Endothelial cell of umbilical vein (primary cell): ENCODE data around the gene CCDC126. TPM values are rescaled to one million over a fixed set of nuclear protein-coding genes. Genes with fewer than 3 reads are reported as not detected.

Experiments
- BruUV-seq: library from RNA; stranded (reverse); fragments of 400-500 nt; replicated peaks from 2 replicates; lab custom pipeline; 2021; lab: Mats Ljungman, UMichigan
- CTCF ChIA-PET: fragments of 300-600, 350-600 bp; sonication (Branson Sonifier 250); formaldehyde crosslinking; loops from one replicate; lab custom pipeline; 2021; ENCODE audit warnings: antibody characterized with exemption, inconsistent platforms; lab: Charles Lee
- POLR2A ChIA-PET: fragments of 300-600, 350-600 bp; sonication (Branson Sonifier 250); formaldehyde crosslinking; loops from one replicate; lab custom pipeline; 2021; ENCODE audit warnings: antibody characterized with exemption, inconsistent platforms; lab: Charles Lee
- DNase-seq: peaks from one replicate; pipeline ENCODE4 v3.0.0-alpha.2; 2011; ENCODE audit warnings: low read depth, low spot score
- FAIRE-seq: peaks from 2 replicates; lab custom pipeline; 2011; peaks lifted over from hg19 to GRCh38; lab: Jason Lieb, UNC
- H2AFZ ChIP-seq: 2 replicates; pipeline ENCODE4 v1.6.0; 2012; ENCODE audit warnings: low read depth, low read length, control low read depth, inconsistent platforms
- H3K27ac ChIP-seq: 2 replicates; pipeline ENCODE4 v1.5.1; 2011; ENCODE audit warnings: low read depth, mild to moderate bottlenecking, control low read depth, low read length, moderate library complexity; ENCODE audit not compliant: insufficient read depth
- H3K27me3 ChIP-seq, 2 experiments: 2 replicates each; pipeline versions ENCODE4 v1.6.0 to v1.6.1; 2011; ENCODE audit warnings: low read length in 2 of 2, mixed read lengths in 1 of 2; ENCODE audit not compliant: control insufficient read depth in 2 of 2, insufficient read depth in 2 of 2
- H3K36me3 ChIP-seq, 2 experiments: 2 replicates in 1 of 2; 3 replicates in 1 of 2; pipeline ENCODE4 v1.5.1; 2011; ENCODE audit warnings: low read length in 2 of 2, mild to moderate bottlenecking in 1 of 2, moderate library complexity in 1 of 2; ENCODE audit not compliant: control insufficient read depth in 2 of 2, insufficient read depth in 2 of 2; ENCODE audit errors: extremely low read depth in 1 of 2
- H3K4me1 ChIP-seq: 3 replicates; pipeline ENCODE4 v1.5.1; 2011; ENCODE audit warnings: mild to moderate bottlenecking, low read length; ENCODE audit not compliant: control insufficient read depth, insufficient read depth; ENCODE audit errors: extremely low read depth
- H3K4me2 ChIP-seq: 2 replicates; pipeline ENCODE4 v1.6.1; 2011; ENCODE audit warnings: low read length, control low read depth, mixed read lengths; ENCODE audit not compliant: insufficient read depth
- H3K4me3 ChIP-seq, 3 experiments: fragments of 200-600 bp in 1 of 3; sonication (generic), shearing (Covaris generic) in 1 of 3; replicated peaks in 1 of 3; 2 replicates each; pipeline ENCODE4 v1.5.1; 2011 to 2016; ENCODE audit warnings: control low read depth in 3 of 3, low read length in 3 of 3, mild to moderate bottlenecking in 2 of 3, inconsistent platforms in 1 of 3, low read depth in 1 of 3, moderate library complexity in 1 of 3; ENCODE audit not compliant: insufficient read depth in 1 of 3
- H3K79me2 ChIP-seq: 2 replicates; pipeline ENCODE4 v1.6.0; 2012; ENCODE audit warnings: low read length, inconsistent platforms; ENCODE audit not compliant: control insufficient read depth, insufficient read depth
- H3K9ac ChIP-seq: replicated peaks from 2 replicates; pipeline ENCODE3; 2011; ENCODE audit warnings: low read length, control low read depth; ENCODE audit not compliant: insufficient read depth; ENCODE audit errors: extremely low read depth
- H3K9me1 ChIP-seq: replicated peaks from 3 replicates; pipeline ENCODE4 v1.6.0; 2011; ENCODE audit warnings: mild to moderate bottlenecking, low read length; ENCODE audit not compliant: control insufficient read depth, insufficient read depth; ENCODE audit errors: extremely low read depth
- H3K9me3 ChIP-seq: replicated peaks from 2 replicates; pipeline ENCODE4 v1.5.1; 2012; ENCODE audit warnings: low read length, inconsistent platforms; ENCODE audit not compliant: control insufficient read depth, insufficient read depth
- H4K20me1 ChIP-seq: replicated peaks from 2 replicates; pipeline ENCODE3; 2011; ENCODE audit warnings: mild to moderate bottlenecking, low read length; ENCODE audit not compliant: control insufficient read depth, insufficient read depth; ENCODE audit errors: extremely low read depth
- CTCF ChIP-seq, 2 donors: IDR thresholded peaks; 1 replicate in 1 of 2; 2 replicates in 1 of 2; pipeline ENCODE4 v1.5.1; 2011; ENCODE audit warnings: low read length in 2 of 2, mild to moderate bottlenecking in 2 of 2, moderate library complexity in 2 of 2, control low read depth in 1 of 2, inconsistent platforms in 1 of 2, low read depth in 1 of 2; ENCODE audit not compliant: insufficient read depth in 1 of 2; ENCODE audit errors: extremely low read depth in 1 of 2
- EZH2 ChIP-seq: IDR thresholded peaks from 2 replicates; pipeline ENCODE4 v1.6.1; 2012; ENCODE audit warnings: borderline replicate concordance, low read depth, mild to moderate bottlenecking, moderate library complexity, low read length, inconsistent platforms; ENCODE audit not compliant: severe bottlenecking
- GATA2 ChIP-seq: IDR thresholded peaks from 2 replicates; pipeline ENCODE4 v1.7.0; 2011; ENCODE audit warnings: low read depth, mild to moderate bottlenecking, moderate library complexity, mixed read lengths, low read length; ENCODE audit not compliant: insufficient read length, insufficient read depth
- JUN ChIP-seq: IDR thresholded peaks from 2 replicates; pipeline ENCODE4 v1.6.1; 2011; ENCODE audit warnings: borderline replicate concordance, low read depth; ENCODE audit not compliant: insufficient read length, insufficient read depth
- MAX ChIP-seq: IDR thresholded peaks from 2 replicates; pipeline ENCODE4 v1.6.1; 2011; ENCODE audit not compliant: insufficient read depth, insufficient read length
- POLR2AphosphoS5 ChIP-seq: IDR thresholded peaks from 2 replicates; pipeline ENCODE4 v1.6.1; 2012; ENCODE audit warnings: low read depth, mild to moderate bottlenecking, control low read depth, low read length, moderate library complexity; ENCODE audit not compliant: insufficient read depth
- dilution Hi-C: fragments of 300-500 bp; cut with MboI; formaldehyde crosslinking; loops from one replicate; pipeline ENCODE4 v1.15.0; 2019; ENCODE audit warnings: low sequenced_read_pairs; ENCODE audit not compliant: extremely low pct_ligation_motif_present
- intact Hi-C: fragments of 100-400 bp; cut with micrococcal nuclease; formaldehyde crosslinking; loops from one replicate; pipeline ENCODE4 v1.10.0; 2022
- polyA plus RNA-seq, 4 experiments: library from polyadenylated mRNA; depleted of rRNA in 3 of 4; stranded (reverse) in 3 of 4; unstranded in 1 of 4; fragments of >200 nt; gene quantifications; 2 replicates each; pipeline versions ENCODE4 v1.2.1 to v1.2.3, GENCODE V29; 2011 to 2012; ENCODE audit warnings: missing spikeins in 1 of 4
- total RNA-seq: library from RNA; stranded (reverse); gene quantifications from 2 replicates; pipeline ENCODE4 v1.2.3, GENCODE V29; 2021

Gene CCDC126
- total and polyA plus RNA-seq, 2 donors (not counting 3 experiments of a cell fraction or from before 2014, with no cell fraction given): 4.9 to 8.6 TPM

- peaks cover under 1% of the 10 kb centered on the region for H3K4me1 ChIP-seq
- no peak overlapping the region for H2AFZ ChIP-seq
- H3K9ac ChIP-seq: no peak overlapping the region
- no peak for FAIRE-seq
- intact Hi-C loops: no loop called here
- no peaks in the 10 kb centered on the region for H3K79me2 ChIP-seq
- dilution Hi-C loops: no loop called here
- no peaks in the 10 kb centered on the region for H3K27me3 ChIP-seq
- POLR2A ChIA-PET: no interaction called here
- H3K9me3 ChIP-seq: no peaks in the 10 kb centered on the region
- CTCF ChIA-PET: no interaction called here
- TF ChIP-seq EZH2: no peak
- TF ChIP-seq POLR2AphosphoS5: no peak
- no peak for TF ChIP-seq GATA2
- TF ChIP-seq CTCF (IDR thresholded peaks at IDR 0.05; ENCODE audit: extremely low read depth in 1 of 2, insufficient read depth in 1 of 2, low read depth in 1 of 2, low read length in 2 of 2): no peak
- no peak for TF ChIP-seq MAX
- no peak for TF ChIP-seq JUN
- no peak overlapping the region for H3K4me2 ChIP-seq
- no peaks in the 10 kb centered on the region for H4K20me1 ChIP-seq
- no peaks in the 10 kb centered on the region for H3K9me1 ChIP-seq
- BruUV-seq: no TSS peak
- no peak overlapping the region for H3K27ac ChIP-seq
- no peak overlapping the region for H3K4me3 ChIP-seq
- DNase-seq: no peak
- no peaks in the 10 kb centered on the region for H3K36me3 ChIP-seq
Measured at GRCh38 chr7:23603632-23604295, 6.6 kb downstream of the CCDC126 start.
